ENCODE results near the gene PPP1R13B. TPM values are rescaled to one million over a fixed set of nuclear protein-coding genes. Genes with fewer than 3 reads are reported as not detected.

Gene PPP1R13B
- total RNA-seq, 1 experiment from 2014 or later: 10.3 TPM

GRCh38 chr14:103872481-103873113, 25.2 kb upstream of the PPP1R13B start:
- CTCF ChIA-PET: interaction anchor here (0.7 to 1.7 kb wide), 6 partner anchors 14 to 64 kb away, joined by 3 to 22 read pairs (median 4); no protein-coding TSS in a partner anchor
- no peaks in the 10 kb centered on the region for H3K9me3 Mint-ChIP-seq
- ATAC-seq: peak; percentile 16
- H3K27ac Mint-ChIP-seq: no peak overlapping the region
- no peak for TF ChIP-seq NR1H2 (CRISPR knock-in tag; IDR thresholded peaks at IDR 0.05)
- no peak for TF ChIP-seq GTF2I (CRISPR knock-in tag; conservative IDR thresholded peaks at IDR 0.05)
- TF ChIP-seq, protein P1, sequence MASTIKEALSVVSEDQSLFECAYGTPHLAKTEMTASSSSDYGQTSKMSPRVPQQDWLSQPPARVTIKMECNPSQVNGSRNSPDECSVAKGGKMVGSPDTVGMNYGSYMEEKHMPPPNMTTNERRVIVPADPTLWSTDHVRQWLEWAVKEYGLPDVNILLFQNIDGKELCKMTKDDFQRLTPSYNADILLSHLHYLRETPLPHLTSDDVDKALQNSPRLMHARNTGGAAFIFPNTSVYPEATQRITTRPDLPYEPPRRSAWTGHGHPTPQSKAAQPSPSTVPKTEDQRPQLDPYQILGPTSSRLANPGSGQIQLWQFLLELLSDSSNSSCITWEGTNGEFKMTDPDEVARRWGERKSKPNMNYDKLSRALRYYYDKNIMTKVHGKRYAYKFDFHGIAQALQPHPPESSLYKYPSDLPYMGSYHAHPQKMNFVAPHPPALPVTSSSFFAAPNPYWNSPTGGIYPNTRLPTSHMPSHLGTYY (CRISPR knock-in tag; IDR thresholded peaks at IDR 0.05): no peak
- TF ChIP-seq SMAD3 (CRISPR knock-in tag; IDR thresholded peaks at IDR 0.05; ENCODE audit: borderline replicate concordance): no peak
- TF ChIP-seq, protein P2, sequence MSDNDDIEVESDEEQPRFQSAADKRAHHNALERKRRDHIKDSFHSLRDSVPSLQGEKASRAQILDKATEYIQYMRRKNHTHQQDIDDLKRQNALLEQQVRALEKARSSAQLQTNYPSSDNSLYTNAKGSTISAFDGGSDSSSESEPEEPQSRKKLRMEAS (CRISPR knock-in tag; IDR thresholded peaks at IDR 0.05): no peak
- TF ChIP-seq, protein P3, sequence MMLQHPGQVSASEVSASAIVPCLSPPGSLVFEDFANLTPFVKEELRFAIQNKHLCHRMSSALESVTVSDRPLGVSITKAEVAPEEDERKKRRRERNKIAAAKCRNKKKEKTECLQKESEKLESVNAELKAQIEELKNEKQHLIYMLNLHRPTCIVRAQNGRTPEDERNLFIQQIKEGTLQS (CRISPR knock-in tag; conservative IDR thresholded peaks at IDR 0.05): no peak
- TF ChIP-seq ETV6 (CRISPR knock-in tag; IDR thresholded peaks at IDR 0.05): no peak
- TF ChIP-seq, protein P4, sequence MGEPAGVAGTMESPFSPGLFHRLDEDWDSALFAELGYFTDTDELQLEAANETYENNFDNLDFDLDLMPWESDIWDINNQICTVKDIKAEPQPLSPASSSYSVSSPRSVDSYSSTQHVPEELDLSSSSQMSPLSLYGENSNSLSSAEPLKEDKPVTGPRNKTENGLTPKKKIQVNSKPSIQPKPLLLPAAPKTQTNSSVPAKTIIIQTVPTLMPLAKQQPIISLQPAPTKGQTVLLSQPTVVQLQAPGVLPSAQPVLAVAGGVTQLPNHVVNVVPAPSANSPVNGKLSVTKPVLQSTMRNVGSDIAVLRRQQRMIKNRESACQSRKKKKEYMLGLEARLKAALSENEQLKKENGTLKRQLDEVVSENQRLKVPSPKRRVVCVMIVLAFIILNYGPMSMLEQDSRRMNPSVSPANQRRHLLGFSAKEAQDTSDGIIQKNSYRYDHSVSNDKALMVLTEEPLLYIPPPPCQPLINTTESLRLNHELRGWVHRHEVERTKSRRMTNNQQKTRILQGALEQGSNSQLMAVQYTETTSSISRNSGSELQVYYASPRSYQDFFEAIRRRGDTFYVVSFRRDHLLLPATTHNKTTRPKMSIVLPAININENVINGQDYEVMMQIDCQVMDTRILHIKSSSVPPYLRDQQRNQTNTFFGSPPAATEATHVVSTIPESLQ (CRISPR knock-in tag; IDR thresholded peaks at IDR 0.05): no peak
- H3K4me3 Mint-ChIP-seq: peak overlapping the region; percentile 62
- no peaks in the 10 kb centered on the region for H3K27me3 Mint-ChIP-seq (ENCODE audit: low read depth)
- DNase-seq (ENCODE audit: low spot score): peak; percentile 28
- POLR2A ChIA-PET: interaction anchor here (0.7 to 1.0 kb wide), 2 partner anchors 9 to 64 kb away, joined by 3 to 4 read pairs; no protein-coding TSS in a partner anchor
- peaks cover 11% of the 10 kb centered on the region for H3K4me1 Mint-ChIP-seq
- H3K36me3 Mint-ChIP-seq: no peaks in the 10 kb centered on the region

DNA sequence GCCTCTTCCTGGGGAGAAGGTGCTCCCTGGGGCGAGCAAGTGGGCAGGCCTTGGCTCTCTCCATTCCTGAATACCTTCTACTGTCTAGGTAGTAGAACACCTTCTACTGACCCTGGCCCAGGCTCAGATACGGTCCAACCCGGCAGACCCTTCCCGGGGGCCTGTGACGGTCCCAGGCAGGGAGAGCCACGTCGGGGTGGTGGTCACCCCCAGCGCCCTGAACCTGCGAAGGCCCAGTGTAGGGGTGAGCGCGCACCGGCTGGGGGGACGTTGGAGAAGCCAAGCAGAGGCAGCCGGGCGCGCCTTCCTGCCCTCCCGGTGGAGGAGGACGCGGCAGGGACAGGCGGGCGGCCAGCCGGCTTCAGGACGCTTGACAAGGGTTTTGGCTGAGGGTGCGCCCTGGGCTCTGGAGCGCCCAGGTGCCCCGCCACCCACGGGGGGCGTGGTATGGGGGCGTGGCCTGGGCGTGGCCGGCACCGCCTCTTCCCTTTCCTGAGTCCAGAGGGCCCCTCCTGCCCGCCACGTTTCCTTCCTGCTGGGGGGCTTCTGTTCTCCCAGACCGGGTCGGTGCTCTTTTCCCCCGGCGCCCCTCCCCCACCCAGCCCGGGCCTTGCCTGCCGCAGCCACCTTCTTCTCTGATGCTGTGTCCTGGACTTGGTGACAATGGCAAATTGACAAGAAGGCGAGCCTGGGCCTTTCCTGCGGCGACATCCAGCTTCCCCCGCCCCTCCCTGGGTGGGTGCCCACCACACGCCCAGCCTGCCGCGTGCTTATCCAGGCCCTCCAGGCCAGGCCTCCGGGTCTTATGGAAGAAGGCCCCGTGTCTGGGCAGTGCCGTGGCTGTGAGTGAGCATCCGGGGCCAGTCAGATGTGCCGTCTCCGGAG, 24.5 kb upstream of the PPP1R13B start:
- CTCF ChIA-PET: interaction anchor here (0.6 to 1.7 kb wide), 5 partner anchors 15 to 63 kb away, joined by 3 to 22 read pairs (median 4); no protein-coding TSS in a partner anchor
- Mint-ChIP-seq H3K4me3 (peak overlapping the region; percentile 62), H3K27me3 (ENCODE audit: low read depth) (no peaks in the 10 kb centered on the region), H3K27ac (no peak overlapping the region), H3K4me1 (peaks cover 11% of the 10 kb centered on the region), H3K9me3 (no peaks in the 10 kb centered on the region), H3K36me3 (no peaks in the 10 kb centered on the region)
- POLR2A ChIA-PET: interaction anchor here (0.7 to 1.0 kb wide), 2 partner anchors 9 to 63 kb away, joined by 3 to 4 read pairs; no protein-coding TSS in a partner anchor
- DNase-seq (ENCODE audit: low spot score) (peak; percentile 81), ATAC-seq (peak; percentile 86)
- TF ChIP-seq TEAD4 (CRISPR knock-in tag; IDR thresholded peaks at IDR 0.05) (no peak), TP53 (CRISPR knock-in tag; IDR thresholded peaks at IDR 0.05) (no peak), SMAD3 (CRISPR knock-in tag; IDR thresholded peaks at IDR 0.05; ENCODE audit: borderline replicate concordance) (no peak), NR3C1 (CRISPR knock-in tag; conservative IDR thresholded peaks at IDR 0.05; ENCODE audit: low read depth) (no peak), FOXP4 (CRISPR knock-in tag; IDR thresholded peaks at IDR 0.05) (no peak), EMX1 (CRISPR knock-in tag; IDR thresholded peaks at IDR 0.05) (no peak), JAZF1 (CRISPR knock-in tag; IDR thresholded peaks at IDR 0.05) (no peak), MYBL2 (CRISPR knock-in tag; IDR thresholded peaks at IDR 0.05) (0 out of 2 replicates have a peak, but pooled peaks have one; percentile 37), ZNF396 (CRISPR knock-in tag; IDR thresholded peaks at IDR 0.05; ENCODE audit: borderline replicate concordance) (no peak), CBFB (CRISPR knock-in tag; IDR thresholded peaks at IDR 0.05; ENCODE audit: low read depth) (0 out of 2 replicates have a peak, but pooled peaks have one; percentile 9), E2F1 (CRISPR knock-in tag; IDR thresholded peaks at IDR 0.05) (no peak), TCF7 (CRISPR knock-in tag; IDR thresholded peaks at IDR 0.05; ENCODE audit: low read depth) (no peak), OVOL2 (CRISPR knock-in tag; IDR thresholded peaks at IDR 0.05; ENCODE audit: borderline replicate concordance) (no peak), SP1 (CRISPR knock-in tag; conservative IDR thresholded peaks at IDR 0.05) (peak; percentile 95)
- TF ChIP-seq, protein P2 (CRISPR knock-in tag; IDR thresholded peaks at IDR 0.05): 0 out of 2 replicates have a peak, but pooled peaks have one; percentile 60
- TF ChIP-seq, protein P5, sequence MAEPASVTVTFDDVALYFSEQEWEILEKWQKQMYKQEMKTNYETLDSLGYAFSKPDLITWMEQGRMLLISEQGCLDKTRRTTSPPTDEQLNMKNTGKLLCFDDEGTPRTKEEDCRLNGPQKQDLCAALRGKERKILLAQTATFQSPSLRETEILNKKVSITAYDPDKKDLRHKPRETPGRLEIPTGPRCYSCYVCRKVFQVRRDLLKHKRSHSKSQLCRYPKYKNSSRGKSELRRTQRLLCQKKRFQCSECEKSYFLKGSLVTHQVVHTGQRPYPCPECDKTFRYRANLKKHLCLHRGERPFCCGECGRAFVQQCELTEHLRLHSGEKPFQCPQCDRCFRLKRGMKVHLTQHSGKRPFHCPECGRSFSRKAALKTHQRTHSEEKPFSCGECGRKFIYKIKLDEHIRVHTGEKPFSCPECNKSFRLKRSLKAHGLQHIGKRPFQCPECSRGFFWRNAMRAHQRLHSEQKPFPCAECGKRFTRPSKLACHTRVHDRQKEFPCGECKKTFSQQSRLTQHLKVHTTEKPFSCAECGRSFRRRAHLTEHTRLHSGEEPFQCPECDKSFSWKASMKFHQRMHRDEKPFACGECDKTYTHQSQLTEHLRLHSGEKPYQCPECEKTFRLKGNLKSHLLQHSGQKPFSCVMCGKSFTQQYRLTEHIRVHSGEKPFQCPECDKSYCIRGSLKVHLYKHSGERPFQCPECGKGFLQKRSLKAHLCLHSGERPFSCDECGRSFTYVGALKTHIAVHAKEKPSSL (CRISPR knock-in tag; conservative IDR thresholded peaks at IDR 0.05): no peak

Data from WTC11 (cell line).